Activated CD4-positive, alpha-beta T cell treated with anti-CD3 and anti-CD28 coated beads, Interleukin-2, amount 10 ng/mL, durations not matched to agents 24 days and 14 days (primary cell): ENCODE measurements around the gene ECHDC1. TPM values are rescaled to one million over a fixed set of nuclear protein-coding genes. Genes with fewer than 3 reads are reported as not detected.
A peak's percentile ranks its signal among the peaks of the same experiment; 100 is the strongest.

Experiments
- DNase-seq: peaks from one replicate; pipeline ENCODE4 v3.0.0; 2022
- H3K27ac Mint-ChIP-seq: one replicate; pipeline ENCODE4 v1.8.0; 2022; ENCODE audit warnings: mild to moderate bottlenecking, mixed read lengths
- H3K27me3 Mint-ChIP-seq: one replicate; pipeline ENCODE4 v1.8.0; 2022; ENCODE audit warnings: mixed read lengths
- H3K36me3 Mint-ChIP-seq: one replicate; pipeline ENCODE4 v1.8.0; 2022; ENCODE audit warnings: low read depth, mild to moderate bottlenecking, mixed read lengths
- H3K4me1 Mint-ChIP-seq: one replicate; pipeline ENCODE4 v1.8.0; 2021; ENCODE audit warnings: mixed read lengths
- H3K4me3 Mint-ChIP-seq: one replicate; pipeline ENCODE4 v1.8.0; 2022; ENCODE audit warnings: mild to moderate bottlenecking, moderate library complexity, mixed read lengths
- H3K9me3 Mint-ChIP-seq: one replicate; pipeline ENCODE4 v1.8.0; 2021; ENCODE audit warnings: mixed read lengths
- intact Hi-C: fragments of 100-400 bp; cut with micrococcal nuclease; formaldehyde crosslinking; loops from one replicate; pipeline ENCODE4 v1.15.1; 2023
- total RNA-seq: library from RNA; stranded (reverse); gene quantifications from 2 replicates; pipeline ENCODE4 v1.2.3, GENCODE V29; 2022

ECHDC1 gene
- total RNA-seq, 1 donor from 2014 or later = 63.1 TPM

GRCh38 chr6:127262896-127263295 lies 80.5 kb downstream of the ECHDC1 start:
- Mint-ChIP-seq H3K27me3 (peaks cover 42% of the 10 kb centered on the region), H3K9me3 (no peaks in the 10 kb centered on the region)

GRCh38 chr6:127255286-127255685 lies 88.1 kb downstream of the ECHDC1 start:
- no peaks in the 10 kb centered on the region for H3K9me3 Mint-ChIP-seq
- H3K27ac Mint-ChIP-seq = no peak overlapping the region
- no peaks in the 10 kb centered on the region for H3K4me1 Mint-ChIP-seq
- H3K36me3 Mint-ChIP-seq = no peaks in the 10 kb centered on the region
- intact Hi-C loops = no loop called here
- H3K27me3 Mint-ChIP-seq = peaks cover 12% of the 10 kb centered on the region
- no peak overlapping the region for H3K4me3 Mint-ChIP-seq
- peak; percentile 35 for DNase-seq

More at GRCh38 chr6:127262896-127263295, 80.5 kb downstream of the ECHDC1 start:
- DNase-seq = no peak
- Mint-ChIP-seq H3K27ac (no peak overlapping the region), H3K4me1 (peaks cover 12% of the 10 kb centered on the region), H3K36me3 (peaks cover 2% of the 10 kb centered on the region), H3K4me3 (no peak overlapping the region)
- intact Hi-C loops = no loop called here

GRCh38 chr6:127249621-127250020 lies 93.8 kb downstream of the ECHDC1 start:
- Mint-ChIP-seq H3K4me3 (no peak overlapping the region), H3K27ac (no peak overlapping the region), H3K4me1 (peaks cover 2% of the 10 kb centered on the region)

GRCh38 chr6:127247114-127248096 lies 96.0 kb downstream of the ECHDC1 start:
- no peaks in the 10 kb centered on the region for H3K36me3 Mint-ChIP-seq
- intact Hi-C loops = no loop called here
- peaks cover 2% of the 10 kb centered on the region for H3K4me1 Mint-ChIP-seq
- H3K27ac Mint-ChIP-seq = no peak overlapping the region
- peak; percentile 20 for DNase-seq
- no peaks in the 10 kb centered on the region for H3K9me3 Mint-ChIP-seq
- peaks cover 8% of the 10 kb centered on the region for H3K27me3 Mint-ChIP-seq
- no peak overlapping the region for H3K4me3 Mint-ChIP-seq

More at GRCh38 chr6:127249621-127250020, 93.8 kb downstream of the ECHDC1 start:
- no peak for DNase-seq
- Mint-ChIP-seq H3K27me3 (peaks cover 3% of the 10 kb centered on the region), H3K36me3 (no peaks in the 10 kb centered on the region), H3K9me3 (no peaks in the 10 kb centered on the region)
- intact Hi-C loops = no loop called here

- Mint-ChIP-seq H3K9me3 (no peaks in the 10 kb centered on the region), H3K4me3 (no peak overlapping the region), H3K27me3 (peaks cover 10% of the 10 kb centered on the region), H3K27ac (no peak overlapping the region), H3K36me3 (no peaks in the 10 kb centered on the region), H3K4me1 (peaks cover 2% of the 10 kb centered on the region)
- DNase-seq = no peak
- intact Hi-C loops = no loop called here
These were observed 99.9 kb downstream of the ECHDC1 start for GRCh38 chr6:127243501-127243900.

Other genes with a start within 250 kb of the ECHDC1 start
- not detected in 2 replicates for gene RSPO3, start 224.9 kb downstream of the ECHDC1 start, total RNA-seq
- gene RNF146, start 76.7 kb downstream of the ECHDC1 start, total RNA-seq = 16.7 and 18.4 TPM in 2 replicates
- 8.2 and 8.7 TPM in 2 replicates for gene KIAA0408, start 115.8 kb upstream of the ECHDC1 start, total RNA-seq
- not detected in 2 replicates for gene C6orf58, start 233.6 kb upstream of the ECHDC1 start, total RNA-seq